IMR-90 (cell line): ENCODE measurements around the gene OR5F1. TPM values are rescaled to one million over a fixed set of nuclear protein-coding genes. Genes with fewer than 3 reads are reported as not detected.

Source experiments
- ATAC-seq: fragments of 200-7000 bp; cut with Tn5 transposase; 2 replicates; pipeline ENCODE4 v1.9.1; 2020; ENCODE audit warnings: low read depth, mild to moderate bottlenecking, moderate library complexity
- BruUV-seq: library from RNA; stranded (reverse); fragments of 400-500 nt; replicated peaks from 2 replicates; lab custom pipeline; 2021; lab: Mats Ljungman, UMichigan
- CTCF ChIA-PET: fragments of 300-600 bp; formaldehyde crosslinking; extraction: SDS; loops from one replicate; lab custom pipeline; 2021; ENCODE audit warnings: antibody characterized with exemption; lab: Yijun Ruan, JAX
- POLR2A ChIA-PET: fragments of 300-600 bp; sonication (Branson Sonifier 250); formaldehyde crosslinking; loops from one replicate; lab custom pipeline; 2022; ENCODE audit warnings: antibody characterized with exemption; ENCODE audit not compliant: unreplicated experiment; lab: Charles Lee
- DNase-seq: peaks from one replicate; pipeline ENCODE4 v3.0.0; 2013
- H2AFZ ChIP-seq: replicated peaks from 2 replicates; pipeline ENCODE3; 2013; ENCODE audit warnings: low read length, mild to moderate bottlenecking; ENCODE audit not compliant: poor library complexity
- H2AK5ac ChIP-seq: 2 replicates; pipeline ENCODE4 v1.6.1; 2013; ENCODE audit warnings: low read depth, low read length, inconsistent platforms
- H2AK9ac ChIP-seq: replicated peaks from 2 replicates; pipeline ENCODE3; 2013; ENCODE audit warnings: mild to moderate bottlenecking, low read depth, low read length, moderate library complexity; ENCODE audit not compliant: poor library complexity
- H2BK120ac ChIP-seq: 2 replicates; pipeline ENCODE4 v1.6.1; 2013; ENCODE audit warnings: low read depth, low read length, inconsistent platforms
- H2BK15ac ChIP-seq: 3 replicates; pipeline ENCODE4 v1.6.1; 2013; ENCODE audit warnings: low read depth, low read length, inconsistent platforms
- H2BK20ac ChIP-seq: 2 replicates; pipeline ENCODE4 v1.6.1; 2013; ENCODE audit warnings: low read depth, mild to moderate bottlenecking, inconsistent platforms, low read length, moderate library complexity
- H2BK5ac ChIP-seq: 2 replicates; pipeline ENCODE4 v1.6.1; 2013; ENCODE audit warnings: mild to moderate bottlenecking, low read depth, low read length, inconsistent platforms; ENCODE audit not compliant: poor library complexity, severe bottlenecking
- H3K14ac ChIP-seq: replicated peaks from 2 replicates; pipeline ENCODE4 v1.6.1; 2013; ENCODE audit warnings: low read depth, low read length, inconsistent platforms
- H3K18ac ChIP-seq: 2 replicates; pipeline ENCODE4 v1.6.1; 2013; ENCODE audit warnings: low read depth, low read length, control low read depth
- H3K23ac ChIP-seq: 2 replicates; pipeline ENCODE4 v1.6.1; 2013; ENCODE audit warnings: low read depth, low read length, inconsistent platforms
- H3K27ac ChIP-seq: 2 replicates; pipeline ENCODE4 v1.5.1; 2013; ENCODE audit warnings: mild to moderate bottlenecking, control low read depth, low read length; ENCODE audit not compliant: insufficient read depth
- H3K27me3 ChIP-seq: 2 replicates; pipeline ENCODE4 v1.6.1; 2013; ENCODE audit warnings: low read length; ENCODE audit not compliant: control insufficient read depth, insufficient read depth
- H3K36me3 ChIP-seq: 2 replicates; pipeline ENCODE4 v1.6.1; 2013; ENCODE audit warnings: low read length, mixed read lengths; ENCODE audit not compliant: control insufficient read depth, insufficient read depth
- H3K4ac ChIP-seq: 2 replicates; pipeline ENCODE4 v1.6.1; 2013; ENCODE audit warnings: low read depth, low read length, inconsistent platforms
- H3K4me1 ChIP-seq: 2 replicates; pipeline ENCODE4 v1.6.1; 2013; ENCODE audit warnings: low read length, mixed read lengths; ENCODE audit not compliant: control insufficient read depth, insufficient read depth
- H3K4me2 ChIP-seq: 2 replicates; pipeline ENCODE4 v1.6.1; 2013; ENCODE audit warnings: low read depth, mild to moderate bottlenecking, control low read depth, low read length, moderate library complexity
- H3K4me3 ChIP-seq: 2 replicates; pipeline ENCODE4 v1.5.1; 2013; ENCODE audit warnings: low read depth, mild to moderate bottlenecking, control low read depth, low read length, moderate library complexity; ENCODE audit not compliant: insufficient read depth
- H3K56ac ChIP-seq: 2 replicates; pipeline ENCODE4 v1.6.1; 2013; ENCODE audit warnings: low read length, inconsistent platforms; ENCODE audit not compliant: insufficient read depth; ENCODE audit errors: extremely low read depth
- H3K79me1 ChIP-seq, 2 experiments: 2 replicates each; pipeline ENCODE4 v1.6.1; 2013; ENCODE audit warnings: low read length in 2 of 2, inconsistent platforms in 1 of 2, low read depth in 1 of 2
- H3K9ac ChIP-seq: 2 replicates; pipeline ENCODE4 v1.6.1; 2013; ENCODE audit warnings: low read depth, low read length, control low read depth
- H3K9me1 ChIP-seq: 2 replicates; pipeline ENCODE4 v1.6.1; 2013; ENCODE audit warnings: low read length, inconsistent platforms; ENCODE audit not compliant: insufficient read depth
- H3K9me3 ChIP-seq: 2 replicates; pipeline ENCODE4 v1.6.1; 2013; ENCODE audit warnings: low read length; ENCODE audit not compliant: control insufficient read depth, insufficient read depth
- H4K20me1 ChIP-seq: 2 replicates; pipeline ENCODE4 v1.6.1; 2013; ENCODE audit warnings: low read length, inconsistent platforms; ENCODE audit not compliant: insufficient read depth
- H4K5ac ChIP-seq: 2 replicates; pipeline ENCODE4 v1.6.1; 2013; ENCODE audit warnings: mild to moderate bottlenecking, low read depth, low read length, control low read depth
- H4K8ac ChIP-seq, 2 experiments: 2 replicates each; pipeline ENCODE4 v1.6.1; 2013; ENCODE audit warnings: low read depth in 2 of 2, low read length in 2 of 2, control low read depth in 1 of 2, inconsistent platforms in 1 of 2
- H4K91ac ChIP-seq: 2 replicates; pipeline ENCODE4 v1.6.1; 2013; ENCODE audit warnings: low read depth, low read length, inconsistent platforms; ENCODE audit not compliant: insufficient read depth
- BHLHE40 ChIP-seq: fragments of 150-350 bp; IDR thresholded peaks from 2 replicates; pipeline ENCODE4 v1.6.1; 2016; ENCODE audit warnings: mild to moderate bottlenecking, low read depth, low read length
- CEBPB ChIP-seq: IDR thresholded peaks from 2 replicates; pipeline ENCODE4 v1.6.1; 2012; ENCODE audit warnings: low read depth, low read length, improper control_type of control experiment
- CHD1 ChIP-seq: IDR thresholded peaks from 2 replicates; pipeline ENCODE4 v1.6.1; 2012; ENCODE audit warnings: low read depth, low read length, improper control_type of control experiment
- MAFK ChIP-seq: IDR thresholded peaks from 2 replicates; pipeline ENCODE4 v1.6.1; 2012; ENCODE audit warnings: low read depth, low read length, improper control_type of control experiment
- NFE2L2 ChIP-seq: fragments of 150-350 bp; IDR thresholded peaks from 2 replicates; pipeline ENCODE4 v1.6.1; 2016; ENCODE audit warnings: low read depth, mild to moderate bottlenecking, low read length
- RAD21 ChIP-seq: IDR thresholded peaks from 2 replicates; pipeline ENCODE4 v1.6.1; 2012; ENCODE audit warnings: low read length, improper control_type of control experiment
- RCOR1 ChIP-seq: IDR thresholded peaks from 2 replicates; pipeline ENCODE4 v1.6.1; 2012; ENCODE audit warnings: mild to moderate bottlenecking, low read length, improper control_type of control experiment; ENCODE audit not compliant: insufficient replicate concordance
- WGBS, 2 experiments: methylation state at CpG; one replicate each; pipeline versions ENCODE4 v1.1.5 to v1.1.7; 2013; ENCODE audit warnings: missing lambda C conversion rate in 2 of 2; ENCODE audit not compliant: insufficient read length in 1 of 2; ENCODE audit errors: extremely low coverage in 2 of 2; 5-methylcytosine and 5-hydroxymethylcytosine counted together
- dilution Hi-C: fragments of 300-500 bp; cut with HindIII; formaldehyde crosslinking; loops from one replicate; pipeline ENCODE4 v1.14.3; 2018; ENCODE audit warnings: low sequenced_read_pairs; ENCODE audit not compliant: unreplicated experiment
- in situ Hi-C: fragments of 300-500 bp; cut with MboI; formaldehyde crosslinking; loops from 3 replicates; pipeline ENCODE4 v1.14.3; 2019; ENCODE audit warnings: low sequenced_read_pairs, inconsistent platforms, mixed read lengths
- intact Hi-C: fragments of 100-400 bp; cut with micrococcal nuclease; formaldehyde crosslinking; loops from 2 replicates; pipeline ENCODE4 v1.10.0; 2022
- polyA plus RNA-seq, 3 experiments: library from polyadenylated mRNA; depleted of rRNA; stranded (reverse); fragments of >200 nt; gene quantifications; 2 replicates each; pipeline ENCODE4 v1.2.3, GENCODE V29; 2012; ENCODE audit warnings: low replicate concordance in 1 of 3
- total RNA-seq: library from RNA; depleted of rRNA; stranded (reverse); fragments of >200 nt; gene quantifications from 2 replicates; pipeline ENCODE4 v1.2.3, GENCODE V29; 2012
- TF ChIP-seq, protein P1 (sequence below): fragments of 150-350 bp; IDR thresholded peaks from 2 replicates; pipeline ENCODE4 v1.6.1; 2017; ENCODE audit warnings: mild to moderate bottlenecking, antibody characterized with exemption, low read length, low read depth

Gene OR5F1
- total and polyA plus RNA-seq, 2 of the 4 experiments (the other 2 are of a cell fraction), result not detected

DNA sequence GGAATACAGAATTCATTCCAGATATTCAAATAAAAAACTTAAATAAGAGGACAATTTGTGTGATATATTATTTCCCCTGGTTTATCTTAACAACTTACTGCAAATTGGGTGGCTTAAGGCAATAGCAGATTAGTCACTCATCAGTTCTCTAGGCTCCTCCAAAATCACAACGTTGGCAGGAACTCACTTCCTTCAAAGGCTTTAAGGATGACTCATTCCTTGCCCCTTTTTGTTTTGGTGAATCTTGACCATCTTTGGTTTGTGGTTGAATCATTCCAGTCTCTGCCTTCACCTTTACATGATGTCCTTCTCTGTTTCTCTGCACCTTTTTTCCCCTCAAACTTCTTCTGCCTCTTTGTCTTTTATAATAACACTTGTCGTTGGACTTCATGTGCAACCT, 28.0 kb downstream of the OR5F1 start:
- H3K9ac ChIP-seq, result no peak overlapping the region
- no peaks in the 10 kb centered on the region for H3K36me3 ChIP-seq
- H3K56ac ChIP-seq, result no peak overlapping the region
- H2BK15ac ChIP-seq, result no peak overlapping the region
- no peak overlapping the region for H4K91ac ChIP-seq
- TF ChIP-seq MAFK, result no peak
- TF ChIP-seq CEBPB, result no peak
- no peak for TF ChIP-seq NFE2L2
- TF ChIP-seq BHLHE40, result no peak
- TF ChIP-seq RCOR1, result no peak
- TF ChIP-seq RAD21, result no peak
- TF ChIP-seq CHD1, result no peak
- TF ChIP-seq, protein P1, sequence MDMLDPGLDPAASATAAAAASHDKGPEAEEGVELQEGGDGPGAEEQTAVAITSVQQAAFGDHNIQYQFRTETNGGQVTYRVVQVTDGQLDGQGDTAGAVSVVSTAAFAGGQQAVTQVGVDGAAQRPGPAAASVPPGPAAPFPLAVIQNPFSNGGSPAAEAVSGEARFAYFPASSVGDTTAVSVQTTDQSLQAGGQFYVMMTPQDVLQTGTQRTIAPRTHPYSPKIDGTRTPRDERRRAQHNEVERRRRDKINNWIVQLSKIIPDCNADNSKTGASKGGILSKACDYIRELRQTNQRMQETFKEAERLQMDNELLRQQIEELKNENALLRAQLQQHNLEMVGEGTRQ, result no peak
- POLR2A ChIA-PET, result no interaction called here
- H3K18ac ChIP-seq, result no peak overlapping the region
- no peak overlapping the region for H3K14ac ChIP-seq
- no TSS peak for BruUV-seq
- H2AFZ ChIP-seq, result no peak overlapping the region
- H3K4me1 ChIP-seq, result no peaks in the 10 kb centered on the region
- no peak overlapping the region for H3K23ac ChIP-seq
- H3K27ac ChIP-seq, result no peak overlapping the region
- no peak overlapping the region for H4K8ac ChIP-seq
- no peak for DNase-seq
- H2BK5ac ChIP-seq, result no peak overlapping the region
- H3K9me1 ChIP-seq, result no peaks in the 10 kb centered on the region
- H3K27me3 ChIP-seq, result no peaks in the 10 kb centered on the region
- H3K4me2 ChIP-seq, result no peak overlapping the region
- no peaks in the 10 kb centered on the region for H3K79me1 ChIP-seq
- H2BK20ac ChIP-seq, result no peak overlapping the region
- no peak overlapping the region for H2BK120ac ChIP-seq
- dilution Hi-C loops (no loop called here), intact Hi-C loops (no loop called here), in situ Hi-C loops (no loop called here)
- no peak overlapping the region for H2AK9ac ChIP-seq
- WGBS, 2 experiments, result no CpG with 5 or more reads among the region's 2 CpGs
- no peak for ATAC-seq
- no peak overlapping the region for H3K4ac ChIP-seq
- H3K9me3 ChIP-seq, result peaks cover 5% of the 10 kb centered on the region; the same call in 1 of the 2 replicates
- CTCF ChIA-PET, result no interaction called here
- H4K5ac ChIP-seq, result no peak overlapping the region
- H3K4me3 ChIP-seq, result no peak overlapping the region
- no peak overlapping the region for H2AK5ac ChIP-seq
- H4K20me1 ChIP-seq, result no peaks in the 10 kb centered on the region
